Transverse colon (tissue), 4 donors: ENCODE measurements around the gene SPINK6. TPM values are rescaled to one million over a fixed set of nuclear protein-coding genes. Genes with fewer than 3 reads are reported as not detected.
A peak's percentile ranks its signal among the peaks of the same experiment; 100 is the strongest.

Source experiments
- DNase-seq: peaks from one replicate; pipeline ENCODE4 v3.0.0-alpha.2; 2019
- H3K27ac ChIP-seq, 4 donors: fragments of 200-600 bp; sonication (generic); 2 replicates each; pipeline ENCODE4 v1.5.1; 2016 to 2018; ENCODE audit warnings: inconsistent platforms in 4 of 4
- H3K27me3 ChIP-seq: fragments of 200-600 bp; sonication (generic); 2 replicates; pipeline ENCODE4 v1.5.1; 2017; ENCODE audit warnings: inconsistent platforms
- H3K36me3 ChIP-seq, 4 donors: fragments of 200-600 bp; sonication (generic); 2 replicates each; pipeline ENCODE4 v1.5.1; 2017 to 2019; ENCODE audit warnings: inconsistent platforms in 4 of 4
- H3K4me1 ChIP-seq, 4 donors: fragments of 200-600 bp; sonication (generic); 2 replicates each; pipeline ENCODE4 v1.5.1; 2017 to 2020; ENCODE audit warnings: inconsistent platforms in 4 of 4
- H3K4me3 ChIP-seq, 4 donors: fragments of 200-600 bp; sonication (generic); 1 replicate in 1 of 4; 2 replicates in 3 of 4; pipeline versions ENCODE4 v1.5.1 to v1.6.1; 2017 to 2019; ENCODE audit warnings: inconsistent platforms in 4 of 4
- H3K9me3 ChIP-seq, 2 donors: fragments of 200-600 bp; sonication (generic); 2 replicates each; pipeline ENCODE4 v1.5.1; 2017 to 2019; ENCODE audit warnings: inconsistent platforms in 2 of 2
- CTCF ChIP-seq, 5 experiments: fragments of 200-600 bp in 3 of 5; fragments of 450-650 bp in 2 of 5; sonication (generic) in 3 of 5; IDR thresholded peaks; 1 replicate in 2 of 5; 2 replicates in 3 of 5; pipeline ENCODE4 v1.5.1; 2016 to 2017; ENCODE audit warnings: antibody characterized with exemption in 5 of 5, inconsistent platforms in 3 of 5, mild to moderate bottlenecking in 2 of 5, moderate library complexity in 1 of 5
- EP300 ChIP-seq: sonication (generic); formaldehyde crosslinking; IDR thresholded peaks from one replicate; pipeline ENCODE4 v1.6.1; 2017; ENCODE audit warnings: antibody characterized with exemption, low read depth
- POLR2A ChIP-seq: fragments of 450-650 bp; IDR thresholded peaks from one replicate; pipeline ENCODE4 v1.6.1; 2016; ENCODE audit warnings: antibody characterized with exemption, mild to moderate bottlenecking, moderate library complexity
- POLR2AphosphoS5 ChIP-seq, 3 donors: sonication (generic); formaldehyde crosslinking; IDR thresholded peaks; one replicate each; pipeline ENCODE4 v1.6.1; 2016; ENCODE audit warnings: antibody characterized with exemption in 3 of 3
- WGBS, 2 donors: methylation state at CpG; one replicate each; pipeline ENCODE4 v1.1.5; 2018; ENCODE audit warnings: low coverage in 1 of 2; 5-methylcytosine and 5-hydroxymethylcytosine counted together
- in situ Hi-C, 4 donors: fragments of 200-750 bp; cut with MboI; loops; one replicate each; pipeline versions ENCODE4 v1.15.0 to v1.15.1; 2017; ENCODE audit warnings: low sequenced_read_pairs in 3 of 4, low pct_ligation_motif_present in 1 of 4, low pct_unique_long_range_greater_than_20kb in 1 of 4
- intact Hi-C: fragments of 100-400 bp; cut with DNase I; formaldehyde crosslinking; loops from one replicate; pipeline ENCODE4 v1.15.1; 2023; ENCODE audit warnings: low total_unique reads
- total RNA-seq, 4 donors: library from RNA; depleted of rRNA; stranded (reverse); fragments of >200 nt; gene quantifications; one replicate each; pipeline ENCODE4 v1.1.0, GENCODE V29; 2016

SPINK6 gene
- total RNA-seq, 4 donors from 2014 or later = not detected

- Histone ChIP-seq H3K36me3 (no peaks in the 10 kb centered on the region), H3K27me3 (no peaks in the 10 kb centered on the region), H3K9me3 (no peaks in the 10 kb centered on the region), H3K27ac (no peak overlapping the region), H3K4me3 (no peak overlapping the region), H3K4me1 (no peaks in the 10 kb centered on the region)
- TF ChIP-seq POLR2A = no peak
- no peak for TF ChIP-seq CTCF (IDR thresholded peaks at IDR 0.05)
- TF ChIP-seq POLR2AphosphoS5 (IDR thresholded peaks at IDR 0.05) = no peak
- no peak for TF ChIP-seq EP300
- DNase-seq = no peak
- 64 to 71% methylated on average over 1 of the region's 1 CpG for WGBS, 2 donors
- intact Hi-C loops (no loop called here), in situ Hi-C loops (no loop called here)
These were observed 11.9 kb downstream of the SPINK6 start for GRCh38 chr5:148214665-148215185.

GRCh38 chr5:148221508-148221907 is 18.7 kb downstream of the SPINK6 start:
- H3K36me3 ChIP-seq = no peaks in the 10 kb centered on the region
- in situ Hi-C loops = no loop called here

GRCh38 chr5:148224117-148224742 is 21.4 kb downstream of the SPINK6 start:
- DNase-seq = no peak
- TF ChIP-seq POLR2AphosphoS5 (IDR thresholded peaks at IDR 0.05) = peak in 1 of 3 donors; percentile 32
- TF ChIP-seq EP300 = peak; percentile 37
- TF ChIP-seq POLR2A = no peak

More at GRCh38 chr5:148221508-148221907, 18.7 kb downstream of the SPINK6 start:
- no peaks in the 10 kb centered on the region for H3K9me3 ChIP-seq
- intact Hi-C loops = no loop called here
- no peaks in the 10 kb centered on the region for H3K4me1 ChIP-seq
- H3K27ac ChIP-seq = no peak overlapping the region
- no peaks in the 10 kb centered on the region for H3K27me3 ChIP-seq
- DNase-seq = no peak
- TF ChIP-seq POLR2AphosphoS5 (IDR thresholded peaks at IDR 0.05) (no peak), EP300 (no peak), CTCF (IDR thresholded peaks at IDR 0.05) (no peak), POLR2A (no peak)
- H3K4me3 ChIP-seq = no peak overlapping the region
- 80 to 100% methylated on average over 2 to 6 of the region's 6 CpGs for WGBS, 2 donors

GRCh38 chr5:148228392-148228984 is 25.6 kb downstream of the SPINK6 start:
- no peaks in the 10 kb centered on the region for H3K9me3 ChIP-seq

More at GRCh38 chr5:148224117-148224742, 21.4 kb downstream of the SPINK6 start:
- intact Hi-C loops (no loop called here), in situ Hi-C loops (no loop called here)
- Histone ChIP-seq H3K9me3 (no peaks in the 10 kb centered on the region), H3K36me3 (no peaks in the 10 kb centered on the region), H3K27me3 (no peaks in the 10 kb centered on the region), H3K27ac (no peak overlapping the region), H3K4me1 (no peaks in the 10 kb centered on the region), H3K4me3 (no peak overlapping the region)
- 25 to 26% methylated on average over 2 of the region's 2 CpGs for WGBS, 2 donors

More at GRCh38 chr5:148228392-148228984, 25.6 kb downstream of the SPINK6 start:
- TF ChIP-seq CTCF (IDR thresholded peaks at IDR 0.05) (no peak), POLR2A (no peak), EP300 (no peak), POLR2AphosphoS5 (IDR thresholded peaks at IDR 0.05) (no peak)
- in situ Hi-C loops (no loop called here), intact Hi-C loops (no loop called here)
- H3K27ac ChIP-seq = no peak overlapping the region
- H3K4me3 ChIP-seq = no peak overlapping the region
- no peaks in the 10 kb centered on the region for H3K4me1 ChIP-seq
- no peaks in the 10 kb centered on the region for H3K27me3 ChIP-seq
- WGBS, 2 donors = 88 to 92% methylated on average over 3 of the region's 3 CpGs
- no peak for DNase-seq
- no peaks in the 10 kb centered on the region for H3K36me3 ChIP-seq
